Colonic mucosa (tissue), 4 donors: ENCODE data around the gene NAA40. TPM values are rescaled to one million over a fixed set of nuclear protein-coding genes. Genes with fewer than 3 reads are reported as not detected.

Source experiments
- DNase-seq: peaks from one replicate; pipeline ENCODE4 v3.0.0-alpha.2; 2020
- H3K27ac ChIP-seq: fragments of 200-600 bp; one replicate; pipeline ENCODE4 v1.8.0; 2021
- H3K27me3 ChIP-seq: fragments of 200-600 bp; one replicate; pipeline ENCODE4 v1.8.0; 2021
- H3K36me3 ChIP-seq: fragments of 200-600 bp; one replicate; pipeline ENCODE4 v1.8.0; 2021
- H3K4me1 ChIP-seq: fragments of 200-600 bp; one replicate; pipeline ENCODE4 v1.8.0; 2021; ENCODE audit warnings: mild to moderate bottlenecking
- H3K4me3 ChIP-seq: fragments of 200-600 bp; one replicate; pipeline ENCODE4 v1.8.0; 2021
- H3K9ac ChIP-seq, 2 donors: one replicate each; pipeline ENCODE4 v1.7.0; 2013; ENCODE audit warnings: control low read depth in 2 of 2, low read depth in 2 of 2, low read length in 2 of 2
- H3K9me3 ChIP-seq: fragments of 200-600 bp; one replicate; pipeline ENCODE4 v1.8.0; 2021
- intact Hi-C: fragments of 100-400 bp; cut with DNase I; formaldehyde crosslinking; loops from one replicate; pipeline ENCODE4 v1.14.1; 2022
- total RNA-seq, 2 donors: library from RNA; stranded (reverse); fragmentation: NEBNext Ultra II Directional in 1 of 2; extraction: Animal tissue kit (Norgen Biotek cat#: 25700) in 1 of 2; gene quantifications; one replicate each; pipeline ENCODE4 v1.2.1, GENCODE V29; 2021
- TF ChIP-seq, protein P1 (sequence below): fragments of 200-600 bp; IDR thresholded peaks from one replicate; pipeline ENCODE4 v1.8.0; 2022; ENCODE audit warnings: antibody characterized with exemption, mild to moderate bottlenecking
- donor health status: healthy.
- donor health status: DM: no; HTN: no; CAD: no.
- donor health status: DM: no; HTN: no; CAD: no.

The NAA40 gene
- total RNA-seq, 2 donors from 2014 or later, result 20.5 to 32.9 TPM

GRCh38 chr11:63931045-63931444 lies 7.8 kb upstream of the NAA40 start:
- no peaks in the 10 kb centered on the region for H3K36me3 ChIP-seq
- H3K4me1 ChIP-seq, result no peaks in the 10 kb centered on the region
- no peak for DNase-seq
- intact Hi-C loops, result no loop called here
- H3K4me3 ChIP-seq, result no peak overlapping the region
- H3K27me3 ChIP-seq, result no peaks in the 10 kb centered on the region
- TF ChIP-seq, protein P1, sequence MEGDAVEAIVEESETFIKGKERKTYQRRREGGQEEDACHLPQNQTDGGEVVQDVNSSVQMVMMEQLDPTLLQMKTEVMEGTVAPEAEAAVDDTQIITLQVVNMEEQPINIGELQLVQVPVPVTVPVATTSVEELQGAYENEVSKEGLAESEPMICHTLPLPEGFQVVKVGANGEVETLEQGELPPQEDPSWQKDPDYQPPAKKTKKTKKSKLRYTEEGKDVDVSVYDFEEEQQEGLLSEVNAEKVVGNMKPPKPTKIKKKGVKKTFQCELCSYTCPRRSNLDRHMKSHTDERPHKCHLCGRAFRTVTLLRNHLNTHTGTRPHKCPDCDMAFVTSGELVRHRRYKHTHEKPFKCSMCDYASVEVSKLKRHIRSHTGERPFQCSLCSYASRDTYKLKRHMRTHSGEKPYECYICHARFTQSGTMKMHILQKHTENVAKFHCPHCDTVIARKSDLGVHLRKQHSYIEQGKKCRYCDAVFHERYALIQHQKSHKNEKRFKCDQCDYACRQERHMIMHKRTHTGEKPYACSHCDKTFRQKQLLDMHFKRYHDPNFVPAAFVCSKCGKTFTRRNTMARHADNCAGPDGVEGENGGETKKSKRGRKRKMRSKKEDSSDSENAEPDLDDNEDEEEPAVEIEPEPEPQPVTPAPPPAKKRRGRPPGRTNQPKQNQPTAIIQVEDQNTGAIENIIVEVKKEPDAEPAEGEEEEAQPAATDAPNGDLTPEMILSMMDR, result no peak
- H3K9me3 ChIP-seq, result no peaks in the 10 kb centered on the region
- H3K27ac ChIP-seq, result no peak overlapping the region
- H3K9ac ChIP-seq, result no peak overlapping the region

GRCh38 chr11:63931876-63932275 lies 6.9 kb upstream of the NAA40 start:
- no peak overlapping the region for H3K9ac ChIP-seq
- no peak for DNase-seq
- no peaks in the 10 kb centered on the region for H3K36me3 ChIP-seq
- TF ChIP-seq, protein P1, result no peak
- intact Hi-C loops, result no loop called here
- no peaks in the 10 kb centered on the region for H3K27me3 ChIP-seq
- H3K9me3 ChIP-seq, result no peaks in the 10 kb centered on the region
- no peak overlapping the region for H3K27ac ChIP-seq
- H3K4me1 ChIP-seq, result no peaks in the 10 kb centered on the region
- no peak overlapping the region for H3K4me3 ChIP-seq

- TF ChIP-seq, protein P1, result no peak
- Histone ChIP-seq H3K9ac (no peak overlapping the region), H3K36me3 (no peaks in the 10 kb centered on the region), H3K9me3 (no peaks in the 10 kb centered on the region), H3K27me3 (no peaks in the 10 kb centered on the region), H3K27ac (no peak overlapping the region), H3K4me1 (no peaks in the 10 kb centered on the region), H3K4me3 (no peak overlapping the region)
- intact Hi-C loops, result no loop called here
- no peak for DNase-seq
Measured at GRCh38 chr11:63933459-63933858, 5.3 kb upstream of the NAA40 start.

GRCh38 chr11:63937713-63938478 lies 906 bp upstream of the NAA40 start:
- TF ChIP-seq, protein P1, result no peak
- Histone ChIP-seq H3K27ac (peak overlapping the region; percentile 23), H3K9ac (peak overlapping the region in 1 of 2 donors; percentile 75), H3K36me3 (no peaks in the 10 kb centered on the region), H3K27me3 (no peaks in the 10 kb centered on the region), H3K4me1 (no peaks in the 10 kb centered on the region), H3K9me3 (no peaks in the 10 kb centered on the region), H3K4me3 (peak overlapping the region; percentile 58)
- intact Hi-C loops, result no loop called here
- DNase-seq, result peak; percentile 59

- TF ChIP-seq, protein P1, result no peak
- intact Hi-C loops, result no loop called here
- H3K9ac ChIP-seq, result peak overlapping the region; percentile 76 to 87
- peak; percentile 46 for DNase-seq
- no peaks in the 10 kb centered on the region for H3K27me3 ChIP-seq
- peaks cover 3% of the 10 kb centered on the region for H3K4me1 ChIP-seq
- no peaks in the 10 kb centered on the region for H3K36me3 ChIP-seq
- H3K4me3 ChIP-seq, result peak overlapping the region; percentile 58
- no peaks in the 10 kb centered on the region for H3K9me3 ChIP-seq
- no peak overlapping the region for H3K27ac ChIP-seq
Measured at GRCh38 chr11:63939397-63939891, 642 bp downstream of the NAA40 start.
